GM19452 (cell line): Measurements from ENCODE around the gene TERT.
A peak's percentile ranks its signal among the peaks of the same experiment; 100 is the strongest.
"Not testable (repeated sequence)": the region's sequence is repeated elsewhere in the genome, so short reads cannot be mapped to it uniquely, and the experiment has no call there.

Experiments used
- ATAC-seq: cut with Tn5 transposase; IDR thresholded peaks from one replicate; pipeline ENCODE4 v1.9.1; 2021; ENCODE audit not compliant: unreplicated experiment

Gene TERT

DNA sequence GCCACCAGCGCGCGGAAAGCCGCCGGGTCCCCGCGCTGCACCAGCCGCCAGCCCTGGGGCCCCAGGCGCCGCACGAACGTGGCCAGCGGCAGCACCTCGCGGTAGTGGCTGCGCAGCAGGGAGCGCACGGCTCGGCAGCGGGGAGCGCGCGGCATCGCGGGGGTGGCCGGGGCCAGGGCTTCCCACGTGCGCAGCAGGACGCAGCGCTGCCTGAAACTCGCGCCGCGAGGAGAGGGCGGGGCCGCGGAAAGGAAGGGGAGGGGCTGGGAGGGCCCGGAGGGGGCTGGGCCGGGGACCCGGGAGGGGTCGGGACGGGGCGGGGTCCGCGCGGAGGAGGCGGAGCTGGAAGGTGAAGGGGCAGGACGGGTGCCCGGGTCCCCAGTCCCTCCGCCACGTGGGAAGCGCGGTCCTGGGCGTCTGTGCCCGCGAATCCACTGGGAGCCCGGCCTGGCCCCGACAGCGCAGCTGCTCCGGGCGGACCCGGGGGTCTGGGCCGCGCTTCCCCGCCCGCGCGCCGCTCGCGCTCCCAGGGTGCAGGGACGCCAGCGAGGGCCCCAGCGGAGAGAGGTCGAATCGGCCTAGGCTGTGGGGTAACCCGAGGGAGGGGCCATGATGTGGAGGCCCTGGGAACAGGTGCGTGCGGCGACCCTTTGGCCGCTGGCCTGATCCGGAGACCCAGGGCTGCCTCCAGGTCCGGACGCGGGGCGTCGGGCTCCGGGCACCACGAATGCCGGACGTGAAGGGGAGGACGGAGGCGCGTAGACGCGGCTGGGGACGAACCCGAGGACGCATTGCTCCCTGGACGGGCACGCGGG is at the start of gene TERT:
TERT (minus strand) TSS at position 234 of the 815 bp plus-strand sequence; CDS start at position 155, 79 bp downstream.
- ATAC-seq, result no peak

DNA sequence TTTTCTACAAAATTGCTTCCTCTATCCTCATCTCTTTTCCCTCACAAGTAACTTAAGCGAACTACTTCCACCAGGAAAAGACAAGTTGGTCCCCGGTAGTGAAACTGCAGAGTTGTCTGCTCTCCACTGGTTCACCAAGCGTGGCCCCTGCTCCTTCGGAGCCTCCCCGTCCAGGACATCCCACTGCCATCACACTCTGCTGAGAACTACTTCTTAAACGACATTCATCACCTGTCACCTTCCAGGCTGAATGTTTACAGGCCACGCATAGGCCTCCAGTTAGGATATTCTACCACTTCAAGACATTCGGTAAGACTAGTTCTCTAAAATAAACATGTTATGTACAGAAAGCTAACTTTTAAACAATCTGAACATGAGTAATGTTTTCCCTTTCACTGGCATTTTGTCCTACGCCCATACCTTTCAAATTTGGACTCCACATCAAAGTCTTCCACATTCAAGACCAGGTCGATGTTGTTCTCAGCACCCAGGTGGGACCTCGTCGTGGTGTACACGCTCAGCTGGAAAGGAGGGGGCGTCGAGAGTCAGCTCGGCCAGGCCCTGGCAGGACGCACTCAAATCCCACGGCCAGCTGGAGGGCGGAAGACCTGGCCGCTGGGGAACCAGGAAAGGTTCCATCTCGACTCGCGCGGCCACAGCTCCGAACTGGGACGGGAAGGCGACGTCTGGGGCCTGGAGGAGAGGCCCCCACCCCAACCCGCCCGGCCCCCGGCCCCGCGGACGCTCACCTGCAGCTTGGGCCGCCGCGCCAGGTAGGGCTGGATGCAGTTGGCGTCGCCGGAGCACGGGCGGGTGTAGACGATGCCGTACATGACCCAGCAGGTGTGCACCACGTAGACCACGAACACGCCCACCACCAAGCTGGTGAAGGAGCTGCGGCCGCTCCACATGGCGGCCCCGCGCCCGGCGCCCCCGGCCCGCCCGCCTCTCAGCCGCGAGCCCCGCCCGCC is 49.3 kb upstream of the TERT start:
- peak; percentile 24 for ATAC-seq

DNA sequence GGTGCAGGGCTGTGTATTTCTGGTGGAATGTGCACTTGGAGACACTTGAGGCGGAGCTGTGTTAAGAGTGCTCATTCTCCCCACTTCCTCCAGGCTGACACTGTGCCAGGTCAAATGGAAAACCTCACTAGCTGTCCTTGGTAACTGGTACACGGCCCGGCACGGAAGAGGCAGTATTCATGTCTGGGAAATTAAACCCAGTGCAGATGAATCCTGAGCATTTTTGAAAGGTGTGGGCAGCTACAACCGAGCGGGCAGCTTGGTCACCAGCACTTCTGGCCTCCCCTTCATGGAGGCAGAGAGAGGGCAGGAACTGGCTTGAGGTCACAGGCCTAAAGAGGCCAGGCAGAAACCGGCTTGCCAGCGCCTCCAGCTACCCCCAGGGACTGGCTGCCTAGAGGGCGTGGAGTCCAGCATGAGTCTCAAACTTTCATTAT is 48.5 kb upstream of the TERT start:
- ATAC-seq, result no peak

DNA sequence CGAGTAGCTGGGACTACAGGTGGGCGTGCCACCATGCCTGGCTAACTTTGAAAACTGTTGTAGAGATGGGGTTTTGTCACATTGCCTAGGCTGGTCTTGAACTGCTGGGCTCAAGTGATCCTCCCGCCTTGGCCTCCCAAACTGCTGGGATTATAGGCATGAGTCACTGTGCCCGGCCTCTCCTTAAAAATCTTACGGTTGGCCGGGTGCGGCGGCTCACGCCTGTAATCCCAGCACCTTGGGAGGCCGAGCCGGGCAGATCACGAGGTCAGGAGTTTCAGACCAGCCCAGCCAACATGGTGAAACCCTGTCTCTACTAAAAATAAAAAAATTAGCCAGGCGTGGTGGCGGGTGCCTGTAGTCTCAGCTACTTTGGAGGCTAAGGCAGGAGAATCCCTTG is 47.8 kb upstream of the TERT start:
- ATAC-seq, result not testable (repeated sequence)

DNA sequence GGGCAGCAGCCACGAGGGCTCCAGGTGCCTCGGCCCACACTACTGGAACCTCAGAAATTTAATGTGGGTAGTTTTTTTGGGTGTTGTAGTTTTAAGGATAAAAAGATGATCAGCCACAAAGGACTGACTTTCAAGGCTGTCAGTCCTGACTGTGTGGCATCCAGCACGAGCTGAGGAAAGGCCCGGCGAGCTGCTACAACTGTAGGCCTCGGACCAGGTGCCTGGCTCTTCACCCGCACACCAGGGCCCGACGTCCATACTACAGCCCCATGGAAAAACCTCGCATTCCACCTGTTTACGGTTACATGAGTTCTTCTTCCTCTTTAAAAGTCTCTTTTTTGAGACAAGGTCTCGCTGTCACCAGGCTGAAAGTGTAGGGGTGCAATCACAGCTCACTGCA is 47.4 kb upstream of the TERT start:
- no peak for ATAC-seq

DNA sequence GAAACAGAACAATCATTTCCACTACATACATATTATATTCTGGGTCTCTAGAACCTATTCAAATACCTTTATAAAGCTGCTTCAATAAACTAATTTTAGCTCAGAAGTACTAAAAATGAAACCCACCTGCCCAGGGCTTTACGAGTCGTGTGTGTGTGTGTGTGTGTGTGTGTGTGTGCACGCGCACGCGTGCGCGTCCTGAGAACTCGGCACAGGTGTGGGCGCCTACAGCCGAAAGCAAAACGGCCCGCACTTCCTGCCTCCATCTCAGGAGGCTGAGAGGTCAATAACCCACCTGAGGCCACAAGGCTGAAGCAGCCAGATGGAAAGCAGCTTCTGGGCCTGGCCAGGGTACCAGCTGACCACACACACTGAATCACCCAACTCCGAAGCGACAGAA is 47.0 kb upstream of the TERT start:
- ATAC-seq, result no peak

DNA sequence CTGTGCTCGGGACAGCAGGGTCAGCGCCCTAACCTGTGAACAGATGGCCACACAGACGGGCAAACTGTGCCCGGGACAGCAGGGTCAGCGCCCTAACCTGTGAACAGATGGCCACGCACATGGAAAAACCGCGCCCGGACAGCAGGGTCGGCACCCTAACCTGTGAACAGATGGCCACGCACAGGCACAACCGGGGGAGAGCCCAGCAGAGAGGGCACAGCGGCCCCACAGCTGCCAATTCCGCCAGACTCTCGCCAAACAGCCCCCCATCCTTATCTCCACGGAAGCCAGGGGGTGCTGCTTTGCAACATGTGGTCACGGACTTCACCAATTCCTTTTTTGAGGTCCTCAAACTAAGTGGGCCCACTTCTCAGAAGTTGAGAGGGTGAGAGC is 44.9 kb upstream of the TERT start:
- not testable (repeated sequence) for ATAC-seq

DNA sequence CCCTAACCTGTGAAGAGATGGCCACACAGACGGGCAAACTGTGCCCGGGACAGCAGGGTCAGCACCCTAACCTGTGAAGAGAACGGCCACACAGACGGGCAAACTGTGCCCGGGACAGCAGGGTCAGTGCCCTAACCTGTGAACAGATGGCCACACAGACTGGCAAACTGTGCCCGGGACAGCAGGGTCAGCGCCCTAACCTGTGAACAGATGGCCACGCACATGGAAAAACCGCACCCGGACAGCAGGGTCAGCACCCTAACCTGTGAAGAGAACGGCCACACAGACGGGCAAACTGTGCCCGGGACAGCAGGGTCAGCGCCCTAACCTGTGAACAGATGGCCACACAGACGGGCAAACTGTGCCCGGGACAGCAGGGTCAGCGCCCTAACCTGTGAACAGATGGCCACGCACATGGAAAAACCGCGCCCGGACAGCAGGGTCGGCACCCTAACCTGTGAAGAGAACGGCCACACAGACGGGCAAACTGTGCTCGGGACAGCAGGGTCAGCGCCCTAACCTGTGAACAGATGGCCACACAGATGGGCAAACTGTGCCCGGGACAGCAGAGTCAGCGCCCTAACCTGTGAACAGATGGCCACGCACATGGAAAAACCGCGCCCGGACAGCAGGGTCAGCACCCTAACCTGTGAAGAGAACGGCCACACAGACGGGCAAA is 44.4 kb upstream of the TERT start:
- ATAC-seq, result not testable (repeated sequence)

DNA sequence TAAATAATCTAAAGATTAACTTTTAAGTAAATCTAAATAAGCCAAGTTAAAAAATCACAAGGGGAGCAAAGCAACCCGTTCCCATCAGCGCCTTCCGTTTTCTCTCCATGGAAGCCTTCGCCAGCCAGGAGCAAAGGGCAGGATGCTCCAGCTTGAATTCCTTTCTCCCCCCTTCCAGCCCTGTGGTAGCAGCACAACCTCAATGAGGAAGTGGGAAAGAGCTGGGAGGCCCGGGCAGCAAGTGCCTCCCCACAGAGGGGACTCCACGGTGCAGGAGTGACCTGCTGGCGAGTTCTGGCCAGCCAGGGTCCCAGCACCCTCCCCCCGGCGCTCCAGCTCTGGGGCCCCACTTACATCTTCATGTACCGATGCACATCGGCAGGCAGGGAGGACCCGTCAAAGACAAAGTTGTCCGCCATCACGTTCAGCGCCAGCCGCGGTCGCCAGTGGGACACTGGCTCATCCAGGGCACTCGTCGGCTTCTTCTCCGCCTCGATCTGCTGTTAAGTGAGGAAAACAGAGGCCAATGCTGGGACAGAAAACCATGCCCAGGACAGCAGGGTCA is 43.7 kb upstream of the TERT start:
- ATAC-seq, result no peak

DNA sequence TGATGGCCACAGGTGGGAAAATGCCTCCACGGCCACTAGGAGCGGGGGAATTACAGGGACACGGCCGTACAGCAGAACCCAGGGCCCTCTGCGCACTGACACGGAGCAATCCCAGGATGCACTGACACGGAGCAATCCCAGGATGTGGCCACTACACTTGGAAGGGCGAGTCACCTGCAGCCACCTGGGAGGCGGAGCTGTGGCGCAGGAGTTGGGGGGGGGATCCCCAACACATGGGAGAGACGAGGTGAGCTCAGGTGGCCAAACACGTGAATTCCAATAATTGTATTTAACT is 43.3 kb upstream of the TERT start:
- no peak for ATAC-seq

DNA sequence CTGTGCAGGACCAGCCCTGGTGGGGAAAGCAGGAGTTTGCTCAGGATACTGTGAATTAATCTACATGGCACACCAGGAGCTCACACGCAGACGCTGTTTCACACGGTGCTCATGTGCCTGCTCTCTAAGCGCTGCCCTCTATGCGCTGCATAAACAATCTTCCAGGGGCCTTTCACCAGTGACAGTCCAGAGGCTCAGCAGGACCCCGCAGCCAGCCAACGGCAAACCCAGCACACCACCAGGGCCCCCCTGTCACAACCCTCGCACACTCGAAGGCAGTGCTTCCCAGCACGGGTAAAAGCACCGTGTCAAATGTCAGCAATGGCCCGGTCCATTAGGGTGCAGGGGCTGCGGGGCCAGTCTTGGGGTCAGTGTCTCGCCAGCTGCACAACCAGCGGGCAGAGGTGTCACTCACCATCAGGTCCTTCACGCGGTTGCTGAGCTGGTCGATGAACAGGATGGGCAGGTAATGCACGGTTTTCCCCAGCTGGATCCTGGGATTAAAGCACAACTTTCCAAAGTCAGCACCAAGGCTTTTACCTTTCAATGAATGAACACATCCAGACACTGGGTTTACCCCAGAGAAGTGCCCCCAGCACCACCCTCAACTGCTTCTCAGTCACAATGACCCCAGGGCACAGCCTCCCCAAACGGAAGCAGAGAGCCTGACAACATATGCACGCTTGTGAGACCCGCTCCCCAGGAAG is 42.8 kb upstream of the TERT start:
- no peak for ATAC-seq

DNA sequence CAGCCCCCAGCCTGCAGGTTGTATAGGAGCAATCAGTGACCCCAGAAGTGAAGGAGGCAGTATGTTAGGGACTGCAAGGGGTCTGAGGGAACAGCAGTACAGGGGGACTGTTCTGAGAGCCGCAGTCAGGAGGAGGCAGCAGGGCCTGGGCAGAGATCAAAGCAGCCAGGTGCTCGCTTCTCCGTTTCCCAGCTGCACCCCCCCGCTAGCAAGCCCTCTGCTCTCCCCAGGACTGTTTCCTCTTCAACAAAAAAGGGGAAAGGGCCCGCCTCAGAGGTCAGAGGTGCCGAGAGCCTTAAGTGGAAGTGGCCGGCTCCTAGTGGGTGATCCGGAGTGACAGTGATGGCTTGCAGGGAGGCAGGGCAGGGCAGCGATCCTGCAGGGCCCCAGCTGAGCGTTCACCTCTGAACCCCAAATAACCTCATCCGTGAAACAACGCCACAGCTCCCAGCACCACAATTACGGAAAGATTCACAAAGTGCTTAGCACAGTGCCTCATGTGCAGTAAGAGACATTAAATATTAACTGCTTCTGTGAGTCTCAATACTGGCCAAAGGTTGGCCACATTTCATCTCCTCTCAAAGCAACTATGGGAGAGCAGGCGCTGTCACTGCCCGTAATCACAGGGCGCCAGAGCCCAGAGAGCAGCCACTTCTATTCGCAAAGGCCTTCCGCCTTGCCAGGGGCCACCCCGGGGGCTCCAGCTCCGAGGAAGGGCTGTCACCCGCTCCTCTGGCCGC is 42.1 kb upstream of the TERT start:
- no peak for ATAC-seq

DNA sequence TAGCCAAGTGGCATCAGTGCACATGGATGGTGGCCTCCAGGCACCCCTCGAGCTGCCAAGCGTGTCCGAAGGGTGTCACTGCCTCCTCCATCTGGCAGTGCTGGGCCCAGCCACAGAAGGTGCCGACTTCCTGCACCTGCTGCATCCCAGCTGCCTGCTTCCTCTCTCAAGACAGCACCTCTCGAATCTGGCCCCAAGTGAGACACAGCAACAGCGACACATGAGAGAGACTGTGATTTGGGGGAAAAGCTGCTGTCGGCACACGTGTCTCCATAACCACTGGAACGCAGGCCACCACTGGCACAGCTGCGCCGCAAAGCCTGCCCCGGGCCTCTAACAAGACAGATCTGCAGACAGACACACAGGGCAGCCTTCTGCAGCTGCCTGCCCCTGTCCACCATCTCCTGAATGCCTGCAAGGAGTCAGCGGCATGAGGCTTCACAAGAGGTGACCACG is 41.3 kb upstream of the TERT start:
- no peak for ATAC-seq

DNA sequence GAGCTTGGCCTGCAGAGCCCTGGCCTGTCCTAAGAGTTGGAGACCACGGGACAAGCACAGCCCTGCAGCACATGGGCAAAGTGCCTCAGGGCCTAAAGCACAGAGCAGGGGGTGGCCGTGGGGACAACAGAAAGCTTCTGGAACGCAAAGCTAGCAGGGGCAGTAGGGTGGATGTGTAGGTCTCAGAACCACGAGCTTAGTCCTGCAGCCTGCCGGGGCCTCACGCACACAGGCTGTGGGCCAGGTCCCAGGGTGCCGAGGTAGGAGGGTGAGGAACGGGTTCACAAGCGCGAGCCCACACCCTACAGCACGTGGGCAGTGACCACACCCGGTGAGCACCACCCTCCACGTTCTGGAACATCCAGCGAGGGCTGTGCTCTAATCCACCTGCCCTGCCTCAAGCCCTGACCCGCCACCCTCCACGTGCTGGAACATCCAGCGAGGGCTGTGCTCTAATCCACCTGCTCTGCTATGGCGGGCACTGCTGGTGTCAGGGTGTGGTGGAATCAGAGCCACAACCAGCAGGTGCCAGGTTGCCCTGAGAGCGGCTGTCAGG is 40.8 kb upstream of the TERT start:
- no peak for ATAC-seq

DNA sequence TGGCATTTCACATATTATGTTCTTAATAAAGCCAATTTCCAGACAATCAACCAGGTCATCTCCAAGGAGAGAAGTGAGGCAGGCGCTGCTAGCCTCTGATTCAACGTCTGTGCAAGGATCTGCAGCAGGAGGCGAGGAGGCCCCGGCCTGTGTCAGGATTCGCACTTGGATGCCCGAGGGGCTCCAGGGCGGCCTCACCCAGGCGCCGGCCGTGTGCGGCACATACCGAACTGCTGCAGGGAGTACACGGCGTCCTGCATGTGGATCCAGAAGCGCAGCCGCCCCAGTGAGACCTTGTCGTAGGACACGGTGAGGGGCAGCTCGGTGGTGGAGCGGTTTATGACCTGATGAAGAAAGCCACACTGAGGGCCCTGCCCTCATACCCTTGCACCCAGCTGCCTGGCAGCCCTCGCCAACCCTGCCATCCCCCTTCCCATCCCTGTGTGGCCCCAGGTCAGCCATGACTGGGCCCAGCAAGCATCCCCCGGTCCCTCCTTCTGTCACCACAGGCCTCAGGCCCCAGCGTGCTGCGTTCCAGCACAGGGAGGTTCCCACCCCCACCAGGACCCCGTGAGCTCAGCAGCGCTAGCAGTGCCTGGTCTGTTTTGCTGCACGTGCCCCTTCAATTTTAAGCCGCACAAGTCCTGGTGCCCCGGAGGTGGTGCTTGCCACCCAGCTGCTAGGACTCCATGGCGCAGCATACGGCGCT is 40.1 kb upstream of the TERT start:
- ATAC-seq, result no peak

DNA sequence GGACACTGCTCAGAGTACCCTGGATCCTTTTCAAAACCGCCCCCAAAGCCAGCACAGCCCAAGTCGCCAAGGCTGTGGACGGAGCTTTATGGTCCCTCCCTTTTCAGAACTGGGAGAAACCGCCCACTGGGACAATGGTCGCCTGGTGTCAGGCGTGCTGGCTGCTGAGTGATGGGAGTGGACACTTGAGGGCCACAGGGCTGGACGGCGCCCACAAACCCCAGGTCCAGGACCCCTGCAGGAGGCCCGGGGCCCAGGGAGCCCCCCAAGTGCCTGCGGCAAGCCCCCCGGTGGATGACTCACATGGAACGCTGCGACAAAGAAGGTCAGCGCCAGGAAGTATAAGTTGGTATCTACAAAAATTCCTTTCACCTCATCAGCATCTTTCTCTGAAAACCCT is 39.1 kb upstream of the TERT start:
- no peak for ATAC-seq

DNA sequence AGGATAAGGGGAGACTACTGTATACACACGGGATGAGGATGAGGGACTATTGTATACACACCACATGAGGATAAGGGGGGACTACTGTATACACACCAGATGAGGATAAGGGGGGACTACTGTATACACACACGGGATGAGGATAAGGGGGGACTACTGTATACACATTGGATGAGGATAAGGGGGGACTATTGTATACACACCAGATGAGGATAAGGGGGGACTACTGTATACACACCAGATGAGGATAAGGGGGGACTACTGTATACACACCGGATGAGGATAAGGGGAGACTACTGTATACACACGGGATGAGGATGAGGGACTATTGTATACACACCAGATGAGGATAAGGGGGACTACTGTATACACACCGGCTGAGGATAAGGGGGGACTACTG is 38.4 kb upstream of the TERT start:
- ATAC-seq, result not testable (repeated sequence)

DNA sequence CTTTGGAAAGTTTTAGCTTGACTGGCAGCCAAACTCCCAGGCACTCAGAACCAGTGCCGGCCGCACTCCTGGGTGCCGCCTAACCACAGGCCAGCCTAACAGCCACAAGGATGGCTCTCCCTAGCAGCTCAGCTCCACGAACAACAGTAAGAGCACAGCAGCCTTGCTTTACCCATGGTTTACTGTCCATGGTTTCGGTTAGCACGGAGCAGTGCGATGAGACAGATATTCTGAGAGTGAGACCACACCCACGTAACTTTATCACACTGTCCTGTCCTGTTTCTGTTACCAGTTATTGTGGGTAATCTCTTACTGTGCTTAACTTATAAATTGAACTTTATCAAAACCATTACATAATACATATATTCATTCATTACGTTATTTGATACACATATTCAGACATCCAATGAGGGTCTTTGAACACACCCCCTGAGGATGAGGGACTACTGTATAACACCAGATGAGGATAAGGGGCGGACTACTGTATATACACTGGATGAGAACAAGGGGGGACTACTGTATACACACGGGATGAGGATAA is 37.7 kb upstream of the TERT start:
- no peak for ATAC-seq
